Measurements from ENCODE around the gene MRGPRE. TPM values are rescaled to one million over a fixed set of nuclear protein-coding genes. Genes with fewer than 3 reads are reported as not detected.

The MRGPRE gene
- polyA plus RNA-seq, 2 of the 4 experiments (the other 2 are of a cell fraction) = not detected

DNA sequence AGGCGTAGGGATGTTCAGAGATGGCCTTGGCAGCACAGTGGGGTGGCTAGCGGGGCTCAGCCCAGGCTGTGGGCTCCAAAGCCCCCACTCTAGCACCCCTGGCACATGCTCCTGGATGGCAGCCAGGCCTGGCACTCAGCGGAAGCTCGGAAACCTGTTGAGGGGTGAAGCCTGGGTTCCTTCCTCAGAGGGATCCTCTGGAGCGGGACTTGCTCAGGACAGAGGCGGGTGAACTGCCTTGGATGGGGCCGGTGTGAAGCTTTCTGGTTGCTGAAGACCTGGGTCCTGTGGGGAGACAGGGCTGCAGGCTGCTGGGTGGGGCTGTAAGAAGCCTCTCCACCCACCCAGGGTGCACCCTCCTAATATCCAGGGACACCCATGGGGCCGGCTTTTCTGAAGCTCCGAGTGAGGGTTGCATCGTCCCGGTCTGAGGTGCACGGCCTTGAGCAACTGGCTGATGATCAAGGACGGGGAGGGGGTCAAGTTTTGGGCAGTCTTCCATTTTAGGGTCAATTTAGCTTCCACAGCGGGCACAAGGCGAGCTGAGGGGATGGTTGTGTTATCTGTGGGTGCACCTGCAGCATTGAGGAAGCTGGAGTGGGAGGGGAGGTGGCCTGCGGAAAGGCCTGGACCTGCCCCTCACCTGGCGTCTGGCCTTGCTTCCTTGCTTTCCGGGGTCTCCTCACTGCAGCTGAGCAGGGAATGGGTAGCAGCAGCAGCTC lies 5.2 kb downstream of the MRGPRE start:
- FAIRE-seq = no peak
- no peak overlapping the region for H3K4me3 ChIP-seq

DNA sequence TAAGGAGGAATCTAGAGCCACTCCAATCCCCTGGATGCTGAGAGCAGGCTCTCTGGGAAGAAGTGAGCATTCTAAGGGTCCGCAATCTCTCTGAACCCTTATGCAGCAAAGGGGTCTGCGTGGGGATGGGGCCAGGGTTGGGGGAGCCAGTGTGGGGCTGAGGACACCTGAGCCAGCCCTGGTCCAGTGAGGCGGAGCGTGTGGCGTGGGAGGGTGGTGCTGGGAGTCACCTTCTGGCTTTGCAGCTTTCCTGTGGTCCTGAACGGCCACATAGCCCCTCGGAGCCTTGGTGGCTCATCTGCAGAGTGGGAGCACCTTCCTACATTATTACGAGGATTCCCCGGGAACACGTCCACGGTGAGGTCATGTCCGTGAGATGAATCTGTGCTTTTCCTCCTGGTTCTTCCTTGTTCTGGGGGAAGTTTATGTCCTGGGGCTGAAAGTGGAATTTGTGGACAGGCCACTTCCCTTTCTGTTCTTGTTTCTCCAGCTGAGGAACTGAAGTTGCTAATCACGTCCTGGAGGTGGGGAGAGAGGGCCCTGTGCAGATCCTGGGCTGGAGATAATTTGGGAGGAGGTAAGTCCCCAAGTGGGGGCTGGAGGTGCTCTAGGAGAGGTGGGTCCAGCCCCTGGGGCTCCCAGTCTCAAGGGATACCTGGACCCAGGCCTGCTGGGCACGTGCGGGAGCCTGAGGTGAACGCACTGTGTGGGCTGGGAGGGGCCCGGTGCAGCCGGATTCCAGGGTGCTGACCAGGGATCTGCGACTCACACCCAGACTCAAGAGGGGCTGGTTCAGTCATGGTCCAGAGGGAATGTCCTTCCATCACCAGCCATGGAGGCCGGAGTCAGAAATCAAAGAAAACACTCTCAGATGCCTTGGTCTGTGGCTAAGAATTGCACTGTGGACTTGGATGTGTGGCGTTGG lies 6.1 kb downstream of the MRGPRE start:
- ChIA-PET CTCF (interaction anchor here (0.5 to 1.2 kb wide), 2 partner anchors 7 to 22 kb away, joined by 3 read pairs; no protein-coding TSS in a partner anchor), POLR2A (no interaction called here)
- ATAC-seq = no peak
- Histone ChIP-seq H3K4me3 (no peak overlapping the region), H3K27ac (no peak overlapping the region), H3K4me1 (no peaks in the 10 kb centered on the region), H3K9me3 (no peaks in the 10 kb centered on the region), H3K4me2 (no peak overlapping the region)
- 58% methylated on average over 21 of the region's 21 CpGs for WGBS (ENCODE audit: missing lambda C conversion rate)
- TF ChIP-seq FOSB (CRISPR knock-in tag; IDR thresholded peaks at IDR 0.05) (no peak), CBX8 (IDR thresholded peaks at IDR 0.05) (no peak), TP53 (CRISPR knock-in tag; IDR thresholded peaks at IDR 0.05) (no peak), ESRRA (IDR thresholded peaks at IDR 0.05; ENCODE audit: borderline replicate concordance, low read length) (no peak), ZNF302 (CRISPR knock-in tag; IDR thresholded peaks at IDR 0.05) (no peak), RAD21 (conservative IDR thresholded peaks at IDR 0.05 in 1 of 2, IDR thresholded peaks at IDR 0.05 in 1 of 2) (no peak), HOXB13 (CRISPR knock-in tag; IDR thresholded peaks at IDR 0.05; ENCODE audit: low read depth) (no peak), MAZ (IDR thresholded peaks at IDR 0.05; ENCODE audit: borderline replicate concordance, low read depth, low read length) (no peak), JUNB (IDR thresholded peaks at IDR 0.05) (no peak), HEYL (CRISPR knock-in tag; IDR thresholded peaks at IDR 0.05) (no peak), RFX5 (IDR thresholded peaks at IDR 0.05) (no peak), MYC (IDR thresholded peaks at IDR 0.05; ENCODE audit: borderline replicate concordance, low read length) (no peak)
- TF ChIP-seq, protein P1, sequence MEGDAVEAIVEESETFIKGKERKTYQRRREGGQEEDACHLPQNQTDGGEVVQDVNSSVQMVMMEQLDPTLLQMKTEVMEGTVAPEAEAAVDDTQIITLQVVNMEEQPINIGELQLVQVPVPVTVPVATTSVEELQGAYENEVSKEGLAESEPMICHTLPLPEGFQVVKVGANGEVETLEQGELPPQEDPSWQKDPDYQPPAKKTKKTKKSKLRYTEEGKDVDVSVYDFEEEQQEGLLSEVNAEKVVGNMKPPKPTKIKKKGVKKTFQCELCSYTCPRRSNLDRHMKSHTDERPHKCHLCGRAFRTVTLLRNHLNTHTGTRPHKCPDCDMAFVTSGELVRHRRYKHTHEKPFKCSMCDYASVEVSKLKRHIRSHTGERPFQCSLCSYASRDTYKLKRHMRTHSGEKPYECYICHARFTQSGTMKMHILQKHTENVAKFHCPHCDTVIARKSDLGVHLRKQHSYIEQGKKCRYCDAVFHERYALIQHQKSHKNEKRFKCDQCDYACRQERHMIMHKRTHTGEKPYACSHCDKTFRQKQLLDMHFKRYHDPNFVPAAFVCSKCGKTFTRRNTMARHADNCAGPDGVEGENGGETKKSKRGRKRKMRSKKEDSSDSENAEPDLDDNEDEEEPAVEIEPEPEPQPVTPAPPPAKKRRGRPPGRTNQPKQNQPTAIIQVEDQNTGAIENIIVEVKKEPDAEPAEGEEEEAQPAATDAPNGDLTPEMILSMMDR (IDR thresholded peaks at IDR 0.05) = no peak
- TF ChIP-seq, protein P2, sequence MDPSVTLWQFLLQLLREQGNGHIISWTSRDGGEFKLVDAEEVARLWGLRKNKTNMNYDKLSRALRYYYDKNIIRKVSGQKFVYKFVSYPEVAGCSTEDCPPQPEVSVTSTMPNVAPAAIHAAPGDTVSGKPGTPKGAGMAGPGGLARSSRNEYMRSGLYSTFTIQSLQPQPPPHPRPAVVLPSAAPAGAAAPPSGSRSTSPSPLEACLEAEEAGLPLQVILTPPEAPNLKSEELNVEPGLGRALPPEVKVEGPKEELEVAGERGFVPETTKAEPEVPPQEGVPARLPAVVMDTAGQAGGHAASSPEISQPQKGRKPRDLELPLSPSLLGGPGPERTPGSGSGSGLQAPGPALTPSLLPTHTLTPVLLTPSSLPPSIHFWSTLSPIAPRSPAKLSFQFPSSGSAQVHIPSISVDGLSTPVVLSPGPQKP (IDR thresholded peaks at IDR 0.05; ENCODE audit: low read depth, low read length) = no peak
- TF ChIP-seq, protein P3, sequence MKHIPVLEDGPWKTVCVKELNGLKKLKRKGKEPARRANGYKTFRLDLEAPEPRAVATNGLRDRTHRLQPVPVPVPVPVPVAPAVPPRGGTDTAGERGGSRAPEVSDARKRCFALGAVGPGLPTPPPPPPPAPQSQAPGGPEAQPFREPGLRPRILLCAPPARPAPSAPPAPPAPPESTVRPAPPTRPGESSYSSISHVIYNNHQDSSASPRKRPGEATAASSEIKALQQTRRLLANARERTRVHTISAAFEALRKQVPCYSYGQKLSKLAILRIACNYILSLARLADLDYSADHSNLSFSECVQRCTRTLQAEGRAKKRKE (CRISPR knock-in tag; IDR thresholded peaks at IDR 0.05; ENCODE audit: low read depth) = no peak
- TF ChIP-seq, protein P4, sequence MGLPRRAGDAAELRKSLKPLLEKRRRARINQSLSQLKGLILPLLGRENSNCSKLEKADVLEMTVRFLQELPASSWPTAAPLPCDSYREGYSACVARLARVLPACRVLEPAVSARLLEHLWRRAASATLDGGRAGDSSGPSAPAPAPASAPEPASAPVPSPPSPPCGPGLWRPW (IDR thresholded peaks at IDR 0.05) = no peak
- FAIRE-seq = no peak
- no peak for DNase-seq (ENCODE audit: low read depth in 1 of 2, low spot score in 1 of 2)

More for the DNA sequence above, 5.2 kb downstream of the MRGPRE start:
- no peak for TF ChIP-seq RFX5 (IDR thresholded peaks at IDR 0.05)
- no peak for ATAC-seq
- no peaks in the 10 kb centered on the region for H3K4me1 ChIP-seq
- POLR2A ChIA-PET = no interaction called here
- CTCF ChIA-PET = interaction anchor here (0.5 to 1.2 kb wide), 2 partner anchors 8 to 23 kb away, joined by 3 read pairs; no protein-coding TSS in a partner anchor
- 71% methylated on average over 12 of the region's 18 CpGs for WGBS (ENCODE audit: missing lambda C conversion rate)
- no peak overlapping the region for H3K27ac ChIP-seq
- no peak for DNase-seq (ENCODE audit: low read depth in 1 of 2, low spot score in 1 of 2)
- H3K9me3 ChIP-seq = no peaks in the 10 kb centered on the region
- H3K4me2 ChIP-seq = no peak overlapping the region

Measured in A549 (cell line).